Activated T-cell treated with anti-CD3 and anti-CD28 coated beads for 48 hours (primary cell): ENCODE measurements around the gene CTCF.

Source experiments
- DNase-seq: peaks from one replicate; pipeline ENCODE4 v3.0.0-alpha.2; 2020; ENCODE audit warnings: low read depth

The CTCF gene

GRCh38 chr16:67605641-67606040, 43.3 kb downstream of the CTCF start:
- DNase-seq, result no peak

GRCh38 chr16:67606632-67607031, 44.3 kb downstream of the CTCF start:
- DNase-seq, result no peak

GRCh38 chr16:67608364-67608763, 46.0 kb downstream of the CTCF start:
- DNase-seq, result no peak

- DNase-seq, result peak; percentile 3
Measured at GRCh38 chr16:67613808-67614207, 51.5 kb downstream of the CTCF start.

GRCh38 chr16:67628216-67628615, 65.9 kb downstream of the CTCF start:
- DNase-seq, result no peak

- no peak for DNase-seq
Measured at GRCh38 chr16:67632415-67633172, 70.3 kb downstream of the CTCF start.

GRCh38 chr16:67636713-67637112, 74.4 kb downstream of the CTCF start:
- DNase-seq, result no peak

GRCh38 chr16:67637625-67638024, 75.3 kb downstream of the CTCF start:
- no peak for DNase-seq

- DNase-seq, result no peak
Measured at GRCh38 chr16:67641779-67642708, 79.7 kb downstream of the CTCF start.

GRCh38 chr16:67644038-67644437, 81.7 kb downstream of the CTCF start:
- no peak for DNase-seq

- no peak for DNase-seq
Measured at GRCh38 chr16:67645397-67646121, 83.2 kb downstream of the CTCF start.

- no peak for DNase-seq
Measured at GRCh38 chr16:67647111-67647651, 84.9 kb downstream of the CTCF start.

- DNase-seq, result no peak
Measured at GRCh38 chr16:67647681-67648080, 85.4 kb downstream of the CTCF start.

- no peak for DNase-seq
Measured at GRCh38 chr16:67648088-67648763, 85.9 kb downstream of the CTCF start.

GRCh38 chr16:67648764-67649407, 86.6 kb downstream of the CTCF start:
- DNase-seq, result no peak

- no peak for DNase-seq
Measured at GRCh38 chr16:67649494-67649931, 87.2 kb downstream of the CTCF start.

- no peak for DNase-seq
Measured at GRCh38 chr16:67650023-67650422, 87.7 kb downstream of the CTCF start.

- DNase-seq, result no peak
Measured at GRCh38 chr16:67651039-67651438, 88.7 kb downstream of the CTCF start.

GRCh38 chr16:67651847-67652246, 89.5 kb downstream of the CTCF start:
- DNase-seq, result no peak

- DNase-seq, result no peak
Measured at GRCh38 chr16:67652578-67653127, 90.3 kb downstream of the CTCF start.
